ENCODE measurements around the gene STAM.

DNA sequence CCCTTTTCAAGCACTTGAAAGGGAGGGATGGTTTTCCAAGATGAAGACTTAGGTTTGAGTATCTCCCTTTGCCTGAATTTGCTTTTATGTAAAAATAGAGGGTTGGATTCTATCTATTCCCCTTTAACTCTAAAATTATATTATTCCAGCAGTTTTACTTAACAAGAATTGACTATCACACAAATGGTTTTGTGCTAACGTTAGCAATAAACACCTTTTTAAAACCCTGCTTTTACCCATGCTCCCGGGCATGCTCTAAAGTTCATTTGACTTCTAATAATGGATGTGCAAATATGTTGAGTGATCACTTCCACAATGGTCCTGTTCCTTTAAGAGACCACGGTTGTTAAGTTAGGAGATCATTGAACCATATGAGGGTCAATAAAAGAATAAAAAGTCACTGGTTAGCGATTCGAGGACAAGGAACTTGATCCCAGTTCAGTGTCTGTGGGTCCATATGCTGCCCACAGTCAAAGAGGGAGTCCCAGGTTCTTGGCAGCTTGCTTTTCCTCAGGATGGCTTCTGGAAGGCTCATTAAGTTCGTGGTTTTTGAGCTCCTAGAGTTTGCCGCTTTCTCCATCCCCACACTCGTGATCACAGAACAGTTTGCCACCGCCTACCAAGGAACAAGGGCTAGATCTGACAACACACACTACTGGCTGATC lies 108.0 kb downstream of the STAM start, which contains the start of gene TMEM236:
- TF ChIP-seq PHB (CRISPR knock-in tag; IDR thresholded peaks at IDR 0.05) (no peak), TAF1 (IDR thresholded peaks at IDR 0.05; ENCODE audit: control insufficient read depth, extremely low read depth, insufficient read depth, low read length, severe bottlenecking) (no peak), HDAC6 (IDR thresholded peaks at IDR 0.05; ENCODE audit: low read depth, low read length) (no peak), SREBF2 (CRISPR knock-in tag; IDR thresholded peaks at IDR 0.05) (no peak), JUNB (CRISPR knock-in tag; conservative IDR thresholded peaks at IDR 0.05) (no peak), ZBED1 (IDR thresholded peaks at IDR 0.05) (no peak), FOS (IDR thresholded peaks at IDR 0.05; ENCODE audit: extremely low read depth, insufficient read length) (no peak), POLR2A (conservative IDR thresholded peaks at IDR 0.05) (no peak), KLF1 (tag; IDR thresholded peaks at IDR 0.05) (no peak), ADNP (tag; IDR thresholded peaks at IDR 0.05) (no peak), POLR2AphosphoS2 (IDR thresholded peaks at IDR 0.05; ENCODE audit: low read length) (no peak)
- TF ChIP-seq, protein P1, sequence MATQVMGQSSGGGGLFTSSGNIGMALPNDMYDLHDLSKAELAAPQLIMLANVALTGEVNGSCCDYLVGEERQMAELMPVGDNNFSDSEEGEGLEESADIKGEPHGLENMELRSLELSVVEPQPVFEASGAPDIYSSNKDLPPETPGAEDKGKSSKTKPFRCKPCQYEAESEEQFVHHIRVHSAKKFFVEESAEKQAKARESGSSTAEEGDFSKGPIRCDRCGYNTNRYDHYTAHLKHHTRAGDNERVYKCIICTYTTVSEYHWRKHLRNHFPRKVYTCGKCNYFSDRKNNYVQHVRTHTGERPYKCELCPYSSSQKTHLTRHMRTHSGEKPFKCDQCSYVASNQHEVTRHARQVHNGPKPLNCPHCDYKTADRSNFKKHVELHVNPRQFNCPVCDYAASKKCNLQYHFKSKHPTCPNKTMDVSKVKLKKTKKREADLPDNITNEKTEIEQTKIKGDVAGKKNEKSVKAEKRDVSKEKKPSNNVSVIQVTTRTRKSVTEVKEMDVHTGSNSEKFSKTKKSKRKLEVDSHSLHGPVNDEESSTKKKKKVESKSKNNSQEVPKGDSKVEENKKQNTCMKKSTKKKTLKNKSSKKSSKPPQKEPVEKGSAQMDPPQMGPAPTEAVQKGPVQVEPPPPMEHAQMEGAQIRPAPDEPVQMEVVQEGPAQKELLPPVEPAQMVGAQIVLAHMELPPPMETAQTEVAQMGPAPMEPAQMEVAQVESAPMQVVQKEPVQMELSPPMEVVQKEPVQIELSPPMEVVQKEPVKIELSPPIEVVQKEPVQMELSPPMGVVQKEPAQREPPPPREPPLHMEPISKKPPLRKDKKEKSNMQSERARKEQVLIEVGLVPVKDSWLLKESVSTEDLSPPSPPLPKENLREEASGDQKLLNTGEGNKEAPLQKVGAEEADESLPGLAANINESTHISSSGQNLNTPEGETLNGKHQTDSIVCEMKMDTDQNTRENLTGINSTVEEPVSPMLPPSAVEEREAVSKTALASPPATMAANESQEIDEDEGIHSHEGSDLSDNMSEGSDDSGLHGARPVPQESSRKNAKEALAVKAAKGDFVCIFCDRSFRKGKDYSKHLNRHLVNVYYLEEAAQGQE (IDR thresholded peaks at IDR 0.05; ENCODE audit: borderline replicate concordance) = no peak
- TF ChIP-seq, protein P1 (CRISPR knock-in tag; IDR thresholded peaks at IDR 0.05; ENCODE audit: low read depth) = no peak
- TF ChIP-seq, protein P2, sequence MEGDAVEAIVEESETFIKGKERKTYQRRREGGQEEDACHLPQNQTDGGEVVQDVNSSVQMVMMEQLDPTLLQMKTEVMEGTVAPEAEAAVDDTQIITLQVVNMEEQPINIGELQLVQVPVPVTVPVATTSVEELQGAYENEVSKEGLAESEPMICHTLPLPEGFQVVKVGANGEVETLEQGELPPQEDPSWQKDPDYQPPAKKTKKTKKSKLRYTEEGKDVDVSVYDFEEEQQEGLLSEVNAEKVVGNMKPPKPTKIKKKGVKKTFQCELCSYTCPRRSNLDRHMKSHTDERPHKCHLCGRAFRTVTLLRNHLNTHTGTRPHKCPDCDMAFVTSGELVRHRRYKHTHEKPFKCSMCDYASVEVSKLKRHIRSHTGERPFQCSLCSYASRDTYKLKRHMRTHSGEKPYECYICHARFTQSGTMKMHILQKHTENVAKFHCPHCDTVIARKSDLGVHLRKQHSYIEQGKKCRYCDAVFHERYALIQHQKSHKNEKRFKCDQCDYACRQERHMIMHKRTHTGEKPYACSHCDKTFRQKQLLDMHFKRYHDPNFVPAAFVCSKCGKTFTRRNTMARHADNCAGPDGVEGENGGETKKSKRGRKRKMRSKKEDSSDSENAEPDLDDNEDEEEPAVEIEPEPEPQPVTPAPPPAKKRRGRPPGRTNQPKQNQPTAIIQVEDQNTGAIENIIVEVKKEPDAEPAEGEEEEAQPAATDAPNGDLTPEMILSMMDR (IDR thresholded peaks at IDR 0.05 in 2 of 3, conservative IDR thresholded peaks at IDR 0.05 in 1 of 3; ENCODE audit: insufficient read depth in 2 of 3, low read depth in 1 of 3, low read length in 3 of 3) = no peak
